GM19328 (cell line): ENCODE results near the gene ELAVL1.

Experiments used
- ATAC-seq: cut with Tn5 transposase; IDR thresholded peaks from one replicate; pipeline ENCODE4 v1.9.1; 2021; ENCODE audit warnings: mild to moderate bottlenecking, moderate library complexity; ENCODE audit not compliant: unreplicated experiment

The ELAVL1 gene

GRCh38 chr19:7914598-7915045 lies 90.8 kb downstream of the ELAVL1 start, which contains the start of gene TGFBR3L:
Gene TGFBR3L (plus strand): TSS chr19:7914830.
- no peak for ATAC-seq

GRCh38 chr19:7914099-7914498 lies 91.3 kb downstream of the ELAVL1 start:
- no peak for ATAC-seq

- no peak for ATAC-seq
Measured at GRCh38 chr19:7913652-7914051, 91.8 kb downstream of the ELAVL1 start.

GRCh38 chr19:7912697-7913564 lies 92.5 kb downstream of the ELAVL1 start:
- ATAC-seq: no peak

GRCh38 chr19:7912144-7912696 lies 93.2 kb downstream of the ELAVL1 start:
- no peak for ATAC-seq

- no peak for ATAC-seq
Measured at GRCh38 chr19:7911508-7912143, 93.8 kb downstream of the ELAVL1 start.

- ATAC-seq: no peak
Measured at GRCh38 chr19:7910321-7911161, 94.9 kb downstream of the ELAVL1 start.

- no peak for ATAC-seq
Measured at GRCh38 chr19:7909471-7910067, 95.9 kb downstream of the ELAVL1 start.

GRCh38 chr19:7908742-7909461 lies 96.5 kb downstream of the ELAVL1 start:
- ATAC-seq: no peak
